Loucy (cell line): Measurements from ENCODE around the gene MPL.

Experiments
- H2AFZ ChIP-seq: fragments of 200-600 bp; sonication (generic); 2 replicates; pipeline ENCODE4 v1.6.0; 2016; ENCODE audit warnings: antibody characterized with exemption, mild to moderate bottlenecking, low read length, moderate library complexity
- H3F3A ChIP-seq: fragments of 200-600 bp; 2 replicates; pipeline ENCODE4 v1.6.0; 2016; ENCODE audit warnings: antibody characterized with exemption, low read depth, mild to moderate bottlenecking
- H3K27me3 ChIP-seq: fragments of 200-600 bp; sonication (generic); 2 replicates; pipeline ENCODE4 v1.6.1; 2014; ENCODE audit warnings: low read length, mild to moderate bottlenecking; ENCODE audit not compliant: insufficient read depth, poor library complexity, severe bottlenecking
- H3K36me3 ChIP-seq: fragments of 200-600 bp; sonication (generic); 2 replicates; pipeline ENCODE4 v1.6.1; 2016; ENCODE audit warnings: low read length; ENCODE audit not compliant: insufficient read depth
- H3K4me1 ChIP-seq: fragments of 200-600 bp; sonication (generic); 2 replicates; pipeline ENCODE4 v1.5.1; 2014; ENCODE audit warnings: low read length, mild to moderate bottlenecking; ENCODE audit not compliant: insufficient read depth, poor library complexity, severe bottlenecking
- H3K4me2 ChIP-seq: fragments of 200-600 bp; sonication (generic); 2 replicates; pipeline ENCODE4 v1.6.0; 2014; ENCODE audit warnings: antibody characterized with exemption, low read length, low read depth, mild to moderate bottlenecking; ENCODE audit not compliant: poor library complexity, severe bottlenecking
- H3K4me3 ChIP-seq: fragments of 200-600 bp; sonication (generic); 2 replicates; pipeline ENCODE4 v1.5.1; 2014; ENCODE audit warnings: low read length, mild to moderate bottlenecking, mixed read lengths; ENCODE audit not compliant: poor library complexity, severe bottlenecking
- H3K79me2 ChIP-seq: fragments of 200-600 bp; sonication (generic); 2 replicates; pipeline ENCODE4 v1.6.1; 2014; ENCODE audit warnings: low read length; ENCODE audit not compliant: insufficient read depth
- H3K9ac ChIP-seq: fragments of 200-600 bp; sonication (generic); 2 replicates; pipeline ENCODE4 v1.6.0; 2014; ENCODE audit warnings: mild to moderate bottlenecking, low read depth, low read length, moderate library complexity; ENCODE audit not compliant: poor library complexity, severe bottlenecking
- H3K9me2 ChIP-seq: fragments of 200-600 bp; sonication (generic); replicated peaks from 2 replicates; pipeline ENCODE4 v1.6.1; 2016; ENCODE audit warnings: low read depth, low read length, mixed read lengths
- H3K9me3 ChIP-seq: fragments of 200-600 bp; sonication (generic); 2 replicates; pipeline ENCODE4 v1.6.1; 2014; ENCODE audit warnings: mild to moderate bottlenecking, antibody characterized with exemption, low read length, low read depth; ENCODE audit not compliant: insufficient read depth
- H4K20me1 ChIP-seq: fragments of 200-600 bp; sonication (generic); 2 replicates; pipeline ENCODE4 v1.6.0; 2014; ENCODE audit warnings: antibody characterized with exemption, low read length, mild to moderate bottlenecking; ENCODE audit not compliant: insufficient read depth, poor library complexity, severe bottlenecking
- EZH2phosphoT487 ChIP-seq: fragments of 200-600 bp; IDR thresholded peaks from 2 replicates; pipeline ENCODE4 v1.6.1; 2018; ENCODE audit warnings: antibody characterized with exemption, mild to moderate bottlenecking, moderate library complexity, borderline replicate concordance
- TF ChIP-seq, protein P1 (sequence below): fragments of 200-600 bp; sonication (generic); conservative IDR thresholded peaks from 2 replicates; pipeline ENCODE4 v1.5.1; 2014; ENCODE audit warnings: mild to moderate bottlenecking, antibody characterized with exemption, low read length

MPL gene

DNA sequence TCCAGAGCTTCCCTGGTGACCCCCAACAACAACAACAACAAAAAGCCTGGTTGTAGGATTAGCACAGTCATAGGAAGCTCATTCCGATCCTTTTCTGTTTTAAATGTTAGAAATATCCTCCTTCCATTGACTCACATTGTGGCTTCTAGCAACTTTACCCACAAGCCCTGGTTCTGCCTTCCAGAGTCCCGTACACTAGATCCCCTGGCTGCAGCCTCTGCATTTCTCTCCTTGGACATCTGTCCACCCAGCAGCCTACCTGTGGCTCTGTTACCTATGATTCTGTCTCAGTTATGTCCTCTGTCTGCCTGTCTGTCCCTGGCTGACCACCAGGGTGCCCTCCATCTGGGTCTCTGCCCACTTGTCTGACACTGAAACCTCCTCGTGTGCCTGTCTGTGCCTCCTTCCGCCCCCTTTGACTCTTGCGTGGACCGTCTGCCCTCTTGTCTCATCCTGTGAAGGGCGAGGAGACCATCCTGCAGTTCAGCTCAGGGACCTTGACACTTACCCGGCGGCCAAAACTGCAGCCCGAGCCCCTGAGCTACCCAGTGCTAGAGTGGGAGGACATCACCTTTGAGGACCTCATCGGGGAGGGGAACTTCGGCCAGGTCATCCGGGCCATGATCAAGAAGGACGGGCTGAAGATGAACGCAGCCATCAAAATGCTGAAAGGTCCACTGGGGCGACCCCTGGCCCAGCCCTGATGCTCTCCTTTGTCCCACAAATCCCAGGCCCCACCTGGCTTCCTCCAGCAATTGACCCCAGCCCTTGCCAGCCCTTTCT lies 20.7 kb upstream of the MPL start:
- H4K20me1 ChIP-seq: no peaks in the 10 kb centered on the region
- H3F3A ChIP-seq: no peaks in the 10 kb centered on the region
- H3K27me3 ChIP-seq: no peaks in the 10 kb centered on the region
- no peak overlapping the region for H3K9ac ChIP-seq
- H3K4me1 ChIP-seq: no peaks in the 10 kb centered on the region
- no peaks in the 10 kb centered on the region for H3K36me3 ChIP-seq
- no peaks in the 10 kb centered on the region for H3K79me2 ChIP-seq
- H3K9me3 ChIP-seq: no peaks in the 10 kb centered on the region
- H2AFZ ChIP-seq: no peak overlapping the region
- TF ChIP-seq, protein P1, sequence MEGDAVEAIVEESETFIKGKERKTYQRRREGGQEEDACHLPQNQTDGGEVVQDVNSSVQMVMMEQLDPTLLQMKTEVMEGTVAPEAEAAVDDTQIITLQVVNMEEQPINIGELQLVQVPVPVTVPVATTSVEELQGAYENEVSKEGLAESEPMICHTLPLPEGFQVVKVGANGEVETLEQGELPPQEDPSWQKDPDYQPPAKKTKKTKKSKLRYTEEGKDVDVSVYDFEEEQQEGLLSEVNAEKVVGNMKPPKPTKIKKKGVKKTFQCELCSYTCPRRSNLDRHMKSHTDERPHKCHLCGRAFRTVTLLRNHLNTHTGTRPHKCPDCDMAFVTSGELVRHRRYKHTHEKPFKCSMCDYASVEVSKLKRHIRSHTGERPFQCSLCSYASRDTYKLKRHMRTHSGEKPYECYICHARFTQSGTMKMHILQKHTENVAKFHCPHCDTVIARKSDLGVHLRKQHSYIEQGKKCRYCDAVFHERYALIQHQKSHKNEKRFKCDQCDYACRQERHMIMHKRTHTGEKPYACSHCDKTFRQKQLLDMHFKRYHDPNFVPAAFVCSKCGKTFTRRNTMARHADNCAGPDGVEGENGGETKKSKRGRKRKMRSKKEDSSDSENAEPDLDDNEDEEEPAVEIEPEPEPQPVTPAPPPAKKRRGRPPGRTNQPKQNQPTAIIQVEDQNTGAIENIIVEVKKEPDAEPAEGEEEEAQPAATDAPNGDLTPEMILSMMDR: peak; percentile 39; the same call in 1 of the 2 replicates
- no peak for TF ChIP-seq EZH2phosphoT487
- H3K4me3 ChIP-seq: no peak overlapping the region
- H3K9me2 ChIP-seq: no peaks in the 10 kb centered on the region
- no peak overlapping the region for H3K4me2 ChIP-seq

DNA sequence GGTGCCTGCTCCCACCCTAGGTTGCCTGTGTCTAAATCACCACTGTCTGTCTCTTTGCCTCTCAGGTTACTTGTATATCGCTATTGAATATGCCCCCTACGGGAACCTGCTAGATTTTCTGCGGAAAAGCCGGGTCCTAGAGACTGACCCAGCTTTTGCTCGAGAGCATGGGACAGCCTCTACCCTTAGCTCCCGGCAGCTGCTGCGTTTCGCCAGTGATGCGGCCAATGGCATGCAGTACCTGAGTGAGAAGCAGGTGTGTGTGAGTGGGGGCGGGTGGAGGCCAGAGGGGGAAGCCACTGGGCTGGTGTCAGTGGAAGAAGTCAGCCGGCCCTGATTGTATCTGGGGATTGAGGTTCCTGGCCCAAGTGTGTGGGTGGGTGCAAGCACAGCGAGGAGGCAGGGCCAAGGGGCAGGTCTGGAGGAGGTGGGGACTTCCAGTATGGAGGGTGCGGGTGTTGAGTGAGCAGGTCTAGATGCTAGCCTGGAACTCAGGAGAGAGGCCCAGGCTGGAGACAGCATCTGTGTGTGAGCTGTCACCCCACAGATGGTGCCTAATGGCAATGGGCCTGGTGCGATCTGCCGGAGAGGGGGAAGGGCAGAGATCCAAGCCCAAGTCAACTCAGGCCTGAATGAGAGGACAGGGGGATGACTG lies 19.7 kb upstream of the MPL start:
- TF ChIP-seq EZH2phosphoT487: no peak
- TF ChIP-seq, protein P1: no peak
- no peaks in the 10 kb centered on the region for H3K79me2 ChIP-seq
- H3F3A ChIP-seq: no peaks in the 10 kb centered on the region
- H3K9me3 ChIP-seq: no peaks in the 10 kb centered on the region
- H3K9ac ChIP-seq: no peak overlapping the region
- H3K9me2 ChIP-seq: no peaks in the 10 kb centered on the region
- no peaks in the 10 kb centered on the region for H3K36me3 ChIP-seq
- no peak overlapping the region for H3K4me2 ChIP-seq
- H3K4me1 ChIP-seq: no peaks in the 10 kb centered on the region
- H3K27me3 ChIP-seq: no peaks in the 10 kb centered on the region
- H4K20me1 ChIP-seq: no peaks in the 10 kb centered on the region
- no peak overlapping the region for H2AFZ ChIP-seq
- H3K4me3 ChIP-seq: no peak overlapping the region

DNA sequence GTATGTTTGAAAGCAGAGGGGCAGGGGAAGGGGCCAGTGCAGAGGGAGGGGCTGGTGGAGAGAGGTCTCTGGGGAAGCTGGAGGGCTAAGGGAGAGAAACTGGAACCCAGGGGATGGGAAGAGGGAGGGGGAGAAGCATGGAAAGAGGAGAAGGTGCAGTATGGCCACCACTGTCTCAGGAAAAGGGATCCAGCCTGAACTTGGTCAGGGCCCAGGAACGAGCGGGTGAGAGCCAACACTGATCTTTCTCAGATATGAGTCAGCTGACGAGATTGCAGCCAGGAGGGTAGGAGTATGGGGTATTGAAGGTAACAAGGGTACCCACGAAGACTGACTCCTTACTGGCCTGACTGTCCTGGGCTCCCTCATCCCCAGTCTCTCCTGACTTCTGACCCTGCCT lies 18.8 kb upstream of the MPL start:
- no peaks in the 10 kb centered on the region for H3F3A ChIP-seq
- no peaks in the 10 kb centered on the region for H3K79me2 ChIP-seq
- no peak overlapping the region for H3K4me2 ChIP-seq
- H3K9me3 ChIP-seq: no peaks in the 10 kb centered on the region
- H3K9me2 ChIP-seq: no peaks in the 10 kb centered on the region
- no peak overlapping the region for H3K4me3 ChIP-seq
- no peaks in the 10 kb centered on the region for H4K20me1 ChIP-seq
- H2AFZ ChIP-seq: no peak overlapping the region
- H3K4me1 ChIP-seq: no peaks in the 10 kb centered on the region
- H3K36me3 ChIP-seq: no peaks in the 10 kb centered on the region
- H3K9ac ChIP-seq: no peak overlapping the region
- no peaks in the 10 kb centered on the region for H3K27me3 ChIP-seq
- TF ChIP-seq, protein P1: no peak
- TF ChIP-seq EZH2phosphoT487: no peak
